ENCODE measurements around the gene RPL35. TPM values are rescaled to one million over a fixed set of nuclear protein-coding genes. Genes with fewer than 3 reads are reported as not detected.
"Not testable (repeated sequence)": the region's sequence is repeated elsewhere in the genome, so short reads cannot be mapped to it uniquely, and the experiment has no call there.

RPL35 gene
- total RNA-seq, 1 donor from 2014 or later: 706 TPM

- no peak overlapping the region for H3K4me3 Mint-ChIP-seq (ENCODE audit: unreplicated experiment)
- DNase-seq (ENCODE audit: low spot score): no peak
- no peak for TF ChIP-seq CTCF (IDR thresholded peaks at IDR 0.05)
- peak overlapping the region; percentile 91 for H3K27ac Mint-ChIP-seq (ENCODE audit: unreplicated experiment)
- no peaks in the 10 kb centered on the region for H3K9me3 Mint-ChIP-seq (ENCODE audit: low read depth)
- H3K4me1 Mint-ChIP-seq (ENCODE audit: low read depth): peaks cover 30% of the 10 kb centered on the region
- no peaks in the 10 kb centered on the region for H3K27me3 Mint-ChIP-seq (ENCODE audit: low read depth)
- no peaks in the 10 kb centered on the region for H3K36me3 Mint-ChIP-seq (ENCODE audit: low read depth)
Observed at GRCh38 chr9:124844291-124844690, 17.5 kb downstream of the RPL35 start.

GRCh38 chr9:124843456-124844034 is 18.2 kb downstream of the RPL35 start:
- peak overlapping the region; percentile 22 for H3K4me3 Mint-ChIP-seq (ENCODE audit: unreplicated experiment)
- peak overlapping the region; percentile 91 for H3K27ac Mint-ChIP-seq (ENCODE audit: unreplicated experiment)
- H3K27me3 Mint-ChIP-seq (ENCODE audit: low read depth): no peaks in the 10 kb centered on the region
- H3K9me3 Mint-ChIP-seq (ENCODE audit: low read depth): no peaks in the 10 kb centered on the region
- H3K4me1 Mint-ChIP-seq (ENCODE audit: low read depth): peaks cover 30% of the 10 kb centered on the region
- no peaks in the 10 kb centered on the region for H3K36me3 Mint-ChIP-seq (ENCODE audit: low read depth)
- no peak for TF ChIP-seq CTCF (IDR thresholded peaks at IDR 0.05)
- no peak for DNase-seq (ENCODE audit: low spot score)

- Mint-ChIP-seq H3K36me3 (ENCODE audit: low read depth) (no peaks in the 10 kb centered on the region), H3K27ac (ENCODE audit: unreplicated experiment) (peak overlapping the region; percentile 22), H3K4me1 (ENCODE audit: low read depth) (peaks cover 30% of the 10 kb centered on the region), H3K4me3 (ENCODE audit: unreplicated experiment) (no peak overlapping the region), H3K9me3 (ENCODE audit: low read depth) (no peaks in the 10 kb centered on the region), H3K27me3 (ENCODE audit: low read depth) (no peaks in the 10 kb centered on the region)
- DNase-seq (ENCODE audit: low spot score): no peak
- TF ChIP-seq CTCF (IDR thresholded peaks at IDR 0.05): no peak
Observed at GRCh38 chr9:124841075-124841821, 20.5 kb downstream of the RPL35 start.

GRCh38 chr9:124840300-124840833 is 21.4 kb downstream of the RPL35 start:
- no peak overlapping the region for H3K27ac Mint-ChIP-seq (ENCODE audit: unreplicated experiment)
- H3K4me1 Mint-ChIP-seq (ENCODE audit: low read depth): peaks cover 30% of the 10 kb centered on the region
- H3K4me3 Mint-ChIP-seq (ENCODE audit: unreplicated experiment): no peak overlapping the region
- TF ChIP-seq CTCF (IDR thresholded peaks at IDR 0.05): peak; percentile 73
- no peaks in the 10 kb centered on the region for H3K36me3 Mint-ChIP-seq (ENCODE audit: low read depth)
- H3K27me3 Mint-ChIP-seq (ENCODE audit: low read depth): no peaks in the 10 kb centered on the region
- no peaks in the 10 kb centered on the region for H3K9me3 Mint-ChIP-seq (ENCODE audit: low read depth)
- DNase-seq (ENCODE audit: low spot score): no peak

GRCh38 chr9:124839612-124840299 is 22.0 kb downstream of the RPL35 start:
- H3K4me1 Mint-ChIP-seq (ENCODE audit: low read depth): peaks cover 35% of the 10 kb centered on the region
- H3K4me3 Mint-ChIP-seq (ENCODE audit: unreplicated experiment): no peak overlapping the region
- H3K9me3 Mint-ChIP-seq (ENCODE audit: low read depth): no peaks in the 10 kb centered on the region
- H3K27me3 Mint-ChIP-seq (ENCODE audit: low read depth): no peaks in the 10 kb centered on the region
- no peaks in the 10 kb centered on the region for H3K36me3 Mint-ChIP-seq (ENCODE audit: low read depth)
- peak; percentile 76 for TF ChIP-seq CTCF (IDR thresholded peaks at IDR 0.05)
- DNase-seq (ENCODE audit: low spot score): no peak
- no peak overlapping the region for H3K27ac Mint-ChIP-seq (ENCODE audit: unreplicated experiment)

GRCh38 chr9:124838567-124839275 is 23.0 kb downstream of the RPL35 start:
- H3K4me3 Mint-ChIP-seq (ENCODE audit: unreplicated experiment); H3K9me3 Mint-ChIP-seq (ENCODE audit: low read depth); DNase-seq (ENCODE audit: low spot score); H3K36me3 Mint-ChIP-seq (ENCODE audit: low read depth); H3K27me3 Mint-ChIP-seq (ENCODE audit: low read depth); H3K27ac Mint-ChIP-seq (ENCODE audit: unreplicated experiment): not testable (repeated sequence)
- peaks cover 33% of the 10 kb centered on the region for H3K4me1 Mint-ChIP-seq (ENCODE audit: low read depth)

GRCh38 chr9:124838132-124838531 is 23.6 kb downstream of the RPL35 start:
- H3K9me3 Mint-ChIP-seq (ENCODE audit: low read depth); H3K36me3 Mint-ChIP-seq (ENCODE audit: low read depth); DNase-seq (ENCODE audit: low spot score); H3K4me3 Mint-ChIP-seq (ENCODE audit: unreplicated experiment); H3K27ac Mint-ChIP-seq (ENCODE audit: unreplicated experiment); H3K27me3 Mint-ChIP-seq (ENCODE audit: low read depth): not testable (repeated sequence)
- H3K4me1 Mint-ChIP-seq (ENCODE audit: low read depth): peaks cover 27% of the 10 kb centered on the region
